ENCODE measurements around the gene BCL2L2. TPM values are rescaled to one million over a fixed set of nuclear protein-coding genes. Genes with fewer than 3 reads are reported as not detected.

BCL2L2 gene
- total and polyA plus RNA-seq, 2 donors (not counting 1 experiment from before 2014, with no cell fraction given) = 5.4 to 17.8 TPM

DNA sequence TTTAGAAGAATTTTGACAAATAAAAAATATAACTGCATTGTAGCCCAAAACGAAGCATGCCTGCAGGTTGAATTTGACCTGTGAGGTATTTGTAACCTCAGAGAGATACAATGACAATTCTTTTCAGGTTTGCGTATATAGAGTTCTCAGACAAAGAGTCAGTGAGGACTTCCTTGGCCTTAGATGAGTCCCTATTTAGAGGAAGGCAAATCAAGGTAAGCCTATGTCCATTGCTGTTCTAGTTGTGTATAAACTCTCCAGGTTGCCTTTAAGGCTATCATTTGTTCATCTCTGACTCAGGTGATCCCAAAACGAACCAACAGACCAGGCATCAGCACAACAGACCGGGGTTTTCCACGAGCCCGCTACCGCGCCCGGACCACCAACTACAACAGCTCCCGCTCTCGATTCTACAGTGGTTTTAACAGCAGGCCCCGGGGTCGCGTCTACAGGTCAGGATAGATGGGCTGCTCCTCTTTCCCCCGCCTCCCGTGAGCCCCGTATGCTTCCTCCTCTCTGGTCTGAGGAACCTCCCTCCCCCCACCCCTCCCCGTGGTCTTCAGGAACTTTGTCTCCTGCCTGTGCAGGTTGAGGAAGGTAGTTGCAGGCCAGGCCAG is 17.3 kb downstream of the BCL2L2 start:
- no peak overlapping the region for H3K4me2 ChIP-seq (replicated peaks; ENCODE audit: low read depth, low read length, poor library complexity, severe bottlenecking)
- H3K9ac ChIP-seq (ENCODE audit: low read length) = no peak overlapping the region
- ChIA-PET POLR2A (interaction anchor here (4.4 kb wide), 1 partner anchor 22 kb away, joined by 84 read pairs; the partner anchor contains the start of gene PPP1R3E), CTCF (interaction anchor here (1.1 to 6.7 kb wide), 5 partner anchors 22 to 239 kb away, joined by 3 to 56 read pairs (median 21); partner anchors contain the start of gene PPP1R3E)
- no peak for TF ChIP-seq EZH2 (IDR thresholded peaks at IDR 0.05; ENCODE audit: borderline replicate concordance, insufficient read depth, low read depth, low read length, poor library complexity, severe bottlenecking)
- TF ChIP-seq, protein P1, sequence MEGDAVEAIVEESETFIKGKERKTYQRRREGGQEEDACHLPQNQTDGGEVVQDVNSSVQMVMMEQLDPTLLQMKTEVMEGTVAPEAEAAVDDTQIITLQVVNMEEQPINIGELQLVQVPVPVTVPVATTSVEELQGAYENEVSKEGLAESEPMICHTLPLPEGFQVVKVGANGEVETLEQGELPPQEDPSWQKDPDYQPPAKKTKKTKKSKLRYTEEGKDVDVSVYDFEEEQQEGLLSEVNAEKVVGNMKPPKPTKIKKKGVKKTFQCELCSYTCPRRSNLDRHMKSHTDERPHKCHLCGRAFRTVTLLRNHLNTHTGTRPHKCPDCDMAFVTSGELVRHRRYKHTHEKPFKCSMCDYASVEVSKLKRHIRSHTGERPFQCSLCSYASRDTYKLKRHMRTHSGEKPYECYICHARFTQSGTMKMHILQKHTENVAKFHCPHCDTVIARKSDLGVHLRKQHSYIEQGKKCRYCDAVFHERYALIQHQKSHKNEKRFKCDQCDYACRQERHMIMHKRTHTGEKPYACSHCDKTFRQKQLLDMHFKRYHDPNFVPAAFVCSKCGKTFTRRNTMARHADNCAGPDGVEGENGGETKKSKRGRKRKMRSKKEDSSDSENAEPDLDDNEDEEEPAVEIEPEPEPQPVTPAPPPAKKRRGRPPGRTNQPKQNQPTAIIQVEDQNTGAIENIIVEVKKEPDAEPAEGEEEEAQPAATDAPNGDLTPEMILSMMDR (IDR thresholded peaks at IDR 0.05) = no peak
- no peaks in the 10 kb centered on the region for H3K9me3 ChIP-seq (ENCODE audit: control extremely low read depth in 1 of 3, control insufficient read depth in 2 of 3, insufficient read depth in 1 of 3, low read length in 2 of 3)
- H3K79me2 ChIP-seq (ENCODE audit: control insufficient read depth, insufficient read depth, low read length) = peaks cover 15% of the 10 kb centered on the region
- no peak overlapping the region for H3K4me3 ChIP-seq (ENCODE audit: control extremely low read depth in 1 of 5, extremely low read depth in 1 of 5, insufficient read depth in 1 of 5, low read depth in 2 of 5, low read length in 4 of 5)
- peaks cover 7 to 32% of the 10 kb centered on the region in 2 experiments for H3K36me3 ChIP-seq (replicated peaks in 1 of 2; ENCODE audit: control extremely low read depth in 1 of 2, control insufficient read depth in 1 of 2, extremely low read depth in 1 of 2, insufficient read depth in 2 of 2, low read length in 1 of 2)
- no peak overlapping the region for H3K27ac Mint-ChIP-seq
- no peaks in the 10 kb centered on the region for H3K27me3 Mint-ChIP-seq
- H3K4me1 Mint-ChIP-seq = peaks cover 35% of the 10 kb centered on the region
- peaks cover 13% of the 10 kb centered on the region for H4K20me1 ChIP-seq (ENCODE audit: control insufficient read depth, insufficient read depth, low read length, poor library complexity, severe bottlenecking)
- H3K9me3 Mint-ChIP-seq (ENCODE audit: insufficient read depth) = no peaks in the 10 kb centered on the region
- H3K27ac ChIP-seq (ENCODE audit: low read length in 2 of 2) = no peak overlapping the region
- intact Hi-C loops (cut with micrococcal nuclease) = no loop called here
- H2AFZ ChIP-seq (ENCODE audit: insufficient read depth, low read depth, low read length, poor library complexity, severe bottlenecking) = no peak overlapping the region
- H3K4me3 Mint-ChIP-seq = no peak overlapping the region
- 96% methylated on average over 14 of the region's 18 CpGs for WGBS (ENCODE audit: insufficient coverage)
- no peaks in the 10 kb centered on the region for H3K27me3 ChIP-seq (replicated peaks in 1 of 4; ENCODE audit: control extremely low read depth in 1 of 4, control insufficient read depth in 3 of 4, insufficient read depth in 4 of 4, low read length in 3 of 4)
- DNase-seq (no peak), ATAC-seq (ENCODE audit: low read depth) (no peak)
- H3K4me1 ChIP-seq (ENCODE audit: control insufficient read depth in 2 of 2, insufficient read depth in 2 of 2, low read length in 2 of 2) = peaks cover 21 to 24% of the 10 kb centered on the region in 2 donors

DNA sequence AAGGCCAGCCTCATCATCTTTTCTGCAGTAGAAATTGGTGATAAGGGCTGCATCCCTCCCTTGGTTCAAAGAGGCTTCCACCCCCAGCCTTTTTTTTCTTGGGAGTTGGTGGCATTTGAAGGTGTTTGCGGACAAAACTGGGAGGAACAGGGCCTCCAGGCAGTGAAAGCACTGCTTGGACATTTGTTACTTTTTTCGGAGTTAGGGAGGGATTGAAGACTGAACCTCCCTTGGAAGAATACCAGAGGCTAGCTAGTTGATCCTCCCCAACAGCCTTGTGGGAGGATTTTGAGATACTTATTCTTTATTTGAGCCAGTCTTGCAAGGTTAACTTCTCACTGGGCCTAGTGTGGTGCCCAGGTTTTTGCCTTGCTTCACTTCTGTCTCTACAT is 17.8 kb downstream of the BCL2L2 start:
- H3K27ac Mint-ChIP-seq = no peak overlapping the region
- H3K27me3 Mint-ChIP-seq = no peaks in the 10 kb centered on the region
- Histone ChIP-seq H3K9me3 (ENCODE audit: control extremely low read depth in 1 of 3, control insufficient read depth in 2 of 3, insufficient read depth in 1 of 3, low read length in 2 of 3) (no peaks in the 10 kb centered on the region), H3K79me2 (ENCODE audit: control insufficient read depth, insufficient read depth, low read length) (peaks cover 15% of the 10 kb centered on the region), H3K27ac (ENCODE audit: low read length in 2 of 2) (no peak overlapping the region), H2AFZ (ENCODE audit: insufficient read depth, low read depth, low read length, poor library complexity, severe bottlenecking) (no peak overlapping the region), H3K4me1 (ENCODE audit: control insufficient read depth in 2 of 2, insufficient read depth in 2 of 2, low read length in 2 of 2) (peaks cover 21 to 24% of the 10 kb centered on the region in 2 donors), H3K9ac (ENCODE audit: low read length) (no peak overlapping the region), H3K36me3 (replicated peaks in 1 of 2; ENCODE audit: control extremely low read depth in 1 of 2, control insufficient read depth in 1 of 2, extremely low read depth in 1 of 2, insufficient read depth in 2 of 2, low read length in 1 of 2) (peaks cover 7 to 32% of the 10 kb centered on the region in 2 experiments), H4K20me1 (ENCODE audit: control insufficient read depth, insufficient read depth, low read length, poor library complexity, severe bottlenecking) (peaks cover 13% of the 10 kb centered on the region), H3K4me2 (replicated peaks; ENCODE audit: low read depth, low read length, poor library complexity, severe bottlenecking) (no peak overlapping the region), H3K27me3 (replicated peaks in 1 of 4; ENCODE audit: control extremely low read depth in 1 of 4, control insufficient read depth in 3 of 4, insufficient read depth in 4 of 4, low read length in 3 of 4) (no peaks in the 10 kb centered on the region), H3K4me3 (ENCODE audit: control extremely low read depth in 1 of 5, extremely low read depth in 1 of 5, insufficient read depth in 1 of 5, low read depth in 2 of 5, low read length in 4 of 5) (no peak overlapping the region)
- intact Hi-C loops (cut with micrococcal nuclease) = no loop called here
- TF ChIP-seq, protein P1 (IDR thresholded peaks at IDR 0.05) = no peak
- TF ChIP-seq EZH2 (IDR thresholded peaks at IDR 0.05; ENCODE audit: borderline replicate concordance, insufficient read depth, low read depth, low read length, poor library complexity, severe bottlenecking) = no peak
- POLR2A ChIA-PET = no interaction called here
- WGBS (ENCODE audit: insufficient coverage) = 100% methylated on average over 2 of the region's 2 CpGs
- no peak for DNase-seq
- ATAC-seq (ENCODE audit: low read depth) = no peak
- H3K4me3 Mint-ChIP-seq = no peak overlapping the region
- CTCF ChIA-PET = interaction anchor here (1.7 to 6.7 kb wide), 3 partner anchors 23 to 238 kb away, joined by 5 to 56 read pairs (median 32); partner anchors contain the start of gene PPP1R3E
- H3K9me3 Mint-ChIP-seq (ENCODE audit: insufficient read depth) = no peaks in the 10 kb centered on the region
- H3K4me1 Mint-ChIP-seq = peaks cover 35% of the 10 kb centered on the region

Measured in B cell (primary cell).